ENCODE measurements around the gene SCARB1.

DNA sequence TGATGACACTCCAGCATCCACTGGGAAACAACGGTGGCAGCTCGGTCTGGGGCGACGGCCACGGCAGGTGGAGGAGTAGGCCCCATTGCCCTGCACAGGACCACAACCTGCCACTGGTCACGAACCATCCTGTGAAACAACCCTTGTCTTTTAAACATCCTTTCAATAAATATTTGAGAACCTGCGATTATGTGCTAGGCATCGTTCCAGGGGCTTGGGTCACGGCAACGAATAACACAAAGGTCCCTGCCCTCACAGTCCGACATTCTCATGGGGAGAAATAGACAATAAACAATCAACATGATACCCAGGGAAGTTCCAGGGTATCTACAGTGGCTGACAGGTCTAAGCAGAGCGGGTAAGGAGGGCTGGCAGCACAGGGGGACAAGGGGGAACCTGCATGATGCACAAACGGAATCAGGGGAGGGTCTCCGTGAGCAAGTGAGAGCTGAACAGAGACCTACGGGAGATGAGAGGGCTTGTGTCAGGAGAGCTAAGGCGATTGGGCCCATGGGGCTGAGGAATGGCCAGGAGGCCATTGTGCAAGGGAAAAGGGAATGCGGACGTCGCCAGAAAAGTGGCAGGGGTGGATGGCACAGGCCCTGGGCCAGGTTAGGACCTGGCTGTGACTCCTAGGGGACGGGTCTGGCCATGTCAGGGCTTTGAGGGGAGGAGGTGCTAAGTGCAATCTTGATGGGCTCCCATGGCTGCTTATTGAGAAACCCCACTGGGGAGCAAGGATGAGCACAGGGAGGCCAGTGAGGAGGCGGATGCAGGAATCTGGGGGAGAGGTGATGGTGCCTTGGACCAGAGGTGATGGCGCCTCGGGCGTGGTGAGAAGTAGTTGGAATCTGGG is 9.7 kb downstream of the SCARB1 start:
- TF ChIP-seq POLR2AphosphoS5 (IDR thresholded peaks at IDR 0.05; ENCODE audit: borderline replicate concordance, low read depth, low read length) (no peak), EZH2 (IDR thresholded peaks at IDR 0.05) (no peak)

Data from SK-N-MC (cell line).